ENCODE results near the gene PAXIP1. TPM values are rescaled to one million over a fixed set of nuclear protein-coding genes. Genes with fewer than 3 reads are reported as not detected.
"Not testable (repeated sequence)": the region's sequence is repeated elsewhere in the genome, so short reads cannot be mapped to it uniquely, and the experiment has no call there.

The PAXIP1 gene
- total RNA-seq, 1 donor from 2014 or later = 38.9 TPM

DNA sequence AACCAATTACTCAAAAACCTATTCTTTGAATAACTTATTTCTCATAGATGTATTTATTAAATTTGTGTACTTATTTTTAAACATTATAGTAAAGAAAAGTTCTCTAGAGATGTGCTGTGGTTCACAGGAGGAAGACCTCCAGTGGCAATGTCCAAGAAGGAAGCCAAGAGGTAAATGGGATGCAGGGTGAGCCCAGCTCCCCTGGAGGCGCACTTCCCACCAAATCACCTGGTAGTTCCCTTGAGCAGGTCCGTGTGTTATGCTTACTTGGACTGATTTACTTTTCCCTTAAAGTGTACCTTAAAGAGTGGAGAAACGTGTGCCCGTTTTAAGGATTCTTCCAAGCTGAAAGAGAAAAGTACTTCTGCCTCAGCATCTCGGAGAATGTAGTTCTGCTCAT lies 55.3 kb downstream of the PAXIP1 start:
- no peaks in the 10 kb centered on the region for H3K9me3 Mint-ChIP-seq
- H3K36me3 Mint-ChIP-seq (ENCODE audit: low read depth) = peaks cover 55% of the 10 kb centered on the region
- H3K27me3 Mint-ChIP-seq = no peaks in the 10 kb centered on the region
- H3K27ac Mint-ChIP-seq = no peak overlapping the region
- intact Hi-C loops (cut with micrococcal nuclease) = no loop called here
- no peak overlapping the region for H3K4me3 Mint-ChIP-seq
- no peak for DNase-seq
- H3K4me1 Mint-ChIP-seq = no peaks in the 10 kb centered on the region

DNA sequence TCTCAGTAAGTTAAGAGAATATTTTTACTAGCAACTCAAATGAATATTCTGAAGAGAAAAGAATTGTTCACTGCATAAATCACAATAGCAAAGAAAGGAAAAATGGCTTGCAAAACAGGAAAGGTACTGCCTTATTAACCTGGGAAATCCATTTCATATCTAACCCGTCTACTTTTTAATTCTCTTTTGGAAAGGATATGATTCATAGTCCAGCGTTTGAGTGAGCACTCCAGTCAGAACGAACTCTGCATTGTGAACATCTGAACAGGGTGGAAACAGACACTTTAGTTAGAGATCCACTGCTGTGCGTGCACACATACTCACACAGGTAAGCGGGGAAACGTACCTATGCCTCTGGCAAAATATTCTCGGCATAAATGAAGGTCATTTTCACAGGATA lies 56.8 kb downstream of the PAXIP1 start:
- Mint-ChIP-seq H3K27me3 (no peaks in the 10 kb centered on the region), H3K4me1 (no peaks in the 10 kb centered on the region), H3K36me3 (ENCODE audit: low read depth) (peaks cover 53% of the 10 kb centered on the region), H3K27ac (no peak overlapping the region), H3K4me3 (no peak overlapping the region), H3K9me3 (no peaks in the 10 kb centered on the region)
- intact Hi-C loops (cut with micrococcal nuclease) = no loop called here
- DNase-seq = no peak

- no peak overlapping the region for H3K4me3 Mint-ChIP-seq
- no peak for DNase-seq
- H3K4me1 Mint-ChIP-seq = peaks cover 2% of the 10 kb centered on the region
- H3K27ac Mint-ChIP-seq = no peak overlapping the region
- no peaks in the 10 kb centered on the region for H3K9me3 Mint-ChIP-seq
- H3K36me3 Mint-ChIP-seq (ENCODE audit: low read depth) = peaks cover 47% of the 10 kb centered on the region
- H3K27me3 Mint-ChIP-seq = no peaks in the 10 kb centered on the region
- intact Hi-C loops (cut with micrococcal nuclease) = no loop called here
These were observed 59.0 kb downstream of the PAXIP1 start for GRCh38 chr7:154943906-154944305.

GRCh38 chr7:154942691-154943090 lies 60.2 kb downstream of the PAXIP1 start:
- peaks cover 4% of the 10 kb centered on the region for H3K9me3 Mint-ChIP-seq
- H3K27ac Mint-ChIP-seq = no peak overlapping the region
- H3K27me3 Mint-ChIP-seq = no peaks in the 10 kb centered on the region
- H3K4me3 Mint-ChIP-seq = no peak overlapping the region
- intact Hi-C loops (cut with micrococcal nuclease) = no loop called here
- H3K36me3 Mint-ChIP-seq (ENCODE audit: low read depth) = peaks cover 45% of the 10 kb centered on the region
- peaks cover 2% of the 10 kb centered on the region for H3K4me1 Mint-ChIP-seq
- no peak for DNase-seq

DNA sequence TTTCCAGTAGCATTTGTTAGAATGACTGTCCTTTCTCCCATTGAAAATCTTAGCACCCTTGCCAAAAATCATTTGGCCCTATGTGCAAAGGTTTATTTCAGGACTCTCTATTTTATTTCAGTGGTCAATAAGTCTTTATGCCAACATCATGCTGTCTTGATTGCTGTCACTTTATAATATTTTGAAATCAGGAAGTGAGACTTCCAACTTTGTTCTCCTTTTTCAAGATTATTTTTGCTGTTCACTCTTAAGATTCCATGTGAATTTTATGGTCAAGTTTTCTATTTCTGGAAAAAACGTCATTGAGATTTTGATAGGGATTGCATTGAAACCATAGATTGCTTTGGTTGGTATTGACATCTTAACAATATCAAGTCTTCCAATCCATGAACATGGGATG lies 65.1 kb downstream of the PAXIP1 start:
- intact Hi-C loops (cut with micrococcal nuclease) = no loop called here
- peaks cover 2% of the 10 kb centered on the region for H3K4me1 Mint-ChIP-seq
- H3K27me3 Mint-ChIP-seq = no peaks in the 10 kb centered on the region
- peaks cover 14% of the 10 kb centered on the region for H3K9me3 Mint-ChIP-seq
- no peak overlapping the region for H3K27ac Mint-ChIP-seq
- no peak overlapping the region for H3K4me3 Mint-ChIP-seq
- H3K36me3 Mint-ChIP-seq (ENCODE audit: low read depth) = peaks cover 32% of the 10 kb centered on the region
- DNase-seq = no peak

GRCh38 chr7:154934353-154934952 lies 68.5 kb downstream of the PAXIP1 start:
- H3K4me1 Mint-ChIP-seq; intact Hi-C loops (cut with micrococcal nuclease); H3K27ac Mint-ChIP-seq; H3K4me3 Mint-ChIP-seq; H3K27me3 Mint-ChIP-seq: not testable (repeated sequence)
- peaks cover 22% of the 10 kb centered on the region for H3K36me3 Mint-ChIP-seq (ENCODE audit: low read depth)
- peaks cover 14% of the 10 kb centered on the region for H3K9me3 Mint-ChIP-seq
- DNase-seq = peak; percentile 51

DNA sequence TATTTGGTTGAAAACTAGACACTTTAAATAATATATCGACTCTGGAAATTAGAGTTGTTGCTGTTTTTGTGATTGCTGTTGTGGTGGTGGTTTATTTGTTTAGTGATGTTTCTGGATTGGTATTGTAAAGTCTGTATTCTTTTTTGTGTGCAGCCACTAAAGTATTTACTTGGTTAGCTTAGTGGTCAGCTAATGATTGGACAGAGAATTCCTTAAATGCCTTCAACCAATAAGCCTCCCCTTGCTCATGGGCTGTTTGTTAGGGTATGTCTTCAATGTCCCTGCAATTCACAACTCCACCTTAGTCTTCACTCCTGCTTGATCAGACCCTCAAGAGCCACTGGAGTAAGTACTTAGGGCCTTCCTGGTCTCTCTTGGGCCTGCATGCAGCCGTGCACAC lies 71.0 kb downstream of the PAXIP1 start:
- H3K36me3 Mint-ChIP-seq (ENCODE audit: low read depth) = peaks cover 19% of the 10 kb centered on the region
- no peak overlapping the region for H3K4me3 Mint-ChIP-seq
- intact Hi-C loops (cut with micrococcal nuclease) = no loop called here
- peaks cover 3% of the 10 kb centered on the region for H3K27me3 Mint-ChIP-seq
- no peak overlapping the region for H3K27ac Mint-ChIP-seq
- peaks cover 20% of the 10 kb centered on the region for H3K4me1 Mint-ChIP-seq
- DNase-seq = no peak
- peaks cover 10% of the 10 kb centered on the region for H3K9me3 Mint-ChIP-seq

DNA sequence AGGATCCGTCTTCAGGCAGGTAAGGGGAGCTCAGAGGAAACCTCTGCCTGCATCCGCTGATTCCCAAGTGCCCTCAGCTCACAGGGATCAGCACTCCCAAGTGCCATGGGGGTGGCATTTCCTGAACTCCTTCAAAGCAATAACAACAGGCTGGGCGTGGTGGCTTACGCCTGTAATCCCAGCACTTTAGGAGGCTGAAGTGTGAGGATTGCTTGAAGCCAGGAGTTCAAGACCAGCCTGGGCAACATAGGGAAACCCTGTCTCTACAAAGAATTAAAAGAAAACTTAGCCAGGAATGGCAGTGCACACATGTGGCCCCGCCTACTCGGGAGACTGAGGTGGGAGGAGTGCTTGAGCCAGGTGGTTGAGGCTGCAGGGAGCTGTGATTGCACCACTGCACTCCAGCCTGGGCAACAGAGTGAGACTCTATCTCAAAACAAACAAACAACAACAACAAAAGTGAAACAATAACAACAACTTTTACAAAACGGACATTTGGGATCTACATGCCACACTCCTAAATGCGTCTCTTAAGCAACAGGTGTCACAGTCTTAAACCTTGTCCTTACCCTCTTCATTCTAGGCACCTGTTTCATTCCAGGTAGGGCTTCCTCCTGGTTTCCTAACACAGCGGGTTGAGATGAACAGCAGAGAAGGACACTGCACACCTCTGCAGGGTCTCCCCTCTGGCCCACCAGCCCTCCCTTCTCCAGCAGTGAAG lies 73.8 kb downstream of the PAXIP1 start:
- Mint-ChIP-seq H3K27me3 (peaks cover 17% of the 10 kb centered on the region), H3K4me3 (peak overlapping the region; percentile 96), H3K36me3 (ENCODE audit: low read depth) (peaks cover 7% of the 10 kb centered on the region), H3K27ac (peak overlapping the region; percentile 96), H3K9me3 (no peaks in the 10 kb centered on the region), H3K4me1 (peaks cover 20% of the 10 kb centered on the region)
- DNase-seq = no peak
- intact Hi-C loops (cut with micrococcal nuclease) = loop anchor here (10.0 kb wide), 2 partner anchors 606 to 836 kb away; no protein-coding TSS in a partner anchor

DNA sequence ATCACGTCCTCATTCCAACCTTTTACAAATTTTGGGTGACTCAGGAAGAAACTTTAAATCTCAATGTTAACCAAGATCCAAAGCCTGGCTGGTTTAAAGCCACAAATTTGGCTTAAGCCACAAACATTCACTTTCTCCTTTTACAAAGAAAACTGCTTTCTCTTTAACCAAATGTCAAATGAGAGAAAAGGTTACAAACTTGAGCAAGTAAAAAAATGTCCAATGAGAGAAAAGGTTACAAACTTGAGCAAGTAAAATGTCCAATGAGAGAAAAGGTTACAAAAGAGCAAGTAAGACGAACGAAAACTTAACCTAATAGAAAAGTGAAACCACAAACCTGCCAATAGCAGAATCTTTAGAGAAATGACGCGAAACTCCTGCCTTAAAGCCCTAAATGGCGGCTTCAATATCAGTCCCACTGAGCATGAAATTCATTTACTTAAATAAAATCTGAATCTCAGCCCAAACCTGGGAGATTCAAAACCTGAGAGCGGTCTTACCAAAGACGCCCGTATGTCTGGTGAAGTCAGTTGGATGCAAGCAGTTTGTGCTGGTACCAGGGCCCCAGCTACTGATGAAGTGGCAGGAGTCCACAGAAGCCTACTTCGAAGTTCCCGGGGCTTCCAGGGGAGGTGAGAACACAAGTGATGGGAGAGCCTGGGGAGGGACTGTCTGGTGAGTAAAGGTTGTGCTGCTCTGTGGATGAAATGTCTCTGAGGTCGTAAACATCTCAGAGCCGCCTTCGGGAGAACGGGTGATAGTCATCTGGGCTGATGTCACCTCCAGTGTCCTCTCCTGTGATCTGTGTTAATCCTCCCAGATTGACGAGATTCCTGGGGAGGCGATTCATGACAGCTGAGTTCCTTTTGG lies 74.6 kb downstream of the PAXIP1 start:
- intact Hi-C loops (cut with micrococcal nuclease) = loop anchor here (1.0 to 10.0 kb wide), 5 partner anchors 75 to 836 kb away; partner anchors contain the start of gene PAXIP1
- Mint-ChIP-seq H3K36me3 (ENCODE audit: low read depth) (peaks cover 2% of the 10 kb centered on the region), H3K27me3 (peaks cover 20% of the 10 kb centered on the region), H3K9me3 (no peaks in the 10 kb centered on the region), H3K27ac (peak overlapping the region; percentile 96), H3K4me1 (peaks cover 20% of the 10 kb centered on the region), H3K4me3 (peak overlapping the region; percentile 96)
- peak; percentile 87 for DNase-seq

- intact Hi-C loops (cut with micrococcal nuclease) = loop anchor here (1.0 to 10.0 kb wide), 9 partner anchors 15 to 837 kb away; partner anchors contain the start of genes HTR5A and PAXIP1
- Mint-ChIP-seq H3K36me3 (ENCODE audit: low read depth) (no peaks in the 10 kb centered on the region), H3K4me3 (peak overlapping the region; percentile 96), H3K27ac (peak overlapping the region; percentile 96), H3K27me3 (peaks cover 25% of the 10 kb centered on the region), H3K4me1 (peaks cover 20% of the 10 kb centered on the region), H3K9me3 (no peaks in the 10 kb centered on the region)
- peak; percentile 92 for DNase-seq
These were observed 75.2 kb downstream of the PAXIP1 start for GRCh38 chr7:154927624-154928125.

- not testable (repeated sequence) for H3K27ac Mint-ChIP-seq; H3K36me3 Mint-ChIP-seq (ENCODE audit: low read depth); H3K4me1 Mint-ChIP-seq; H3K4me3 Mint-ChIP-seq; H3K9me3 Mint-ChIP-seq; DNase-seq
- intact Hi-C loops (cut with micrococcal nuclease) = loop anchor here (10.0 kb wide), 2 partner anchors 612 to 842 kb away; no protein-coding TSS in a partner anchor
- peaks cover 27% of the 10 kb centered on the region for H3K27me3 Mint-ChIP-seq
These were observed 80.5 kb downstream of the PAXIP1 start for GRCh38 chr7:154922472-154922871.

GRCh38 chr7:154919344-154920225 lies 83.3 kb downstream of the PAXIP1 start:
- H3K27ac Mint-ChIP-seq = no peak overlapping the region
- H3K4me1 Mint-ChIP-seq = no peaks in the 10 kb centered on the region
- H3K9me3 Mint-ChIP-seq = no peaks in the 10 kb centered on the region
- H3K36me3 Mint-ChIP-seq (ENCODE audit: low read depth) = no peaks in the 10 kb centered on the region
- H3K4me3 Mint-ChIP-seq = no peak overlapping the region
- DNase-seq = no peak
- peaks cover 18% of the 10 kb centered on the region for H3K27me3 Mint-ChIP-seq
- intact Hi-C loops (cut with micrococcal nuclease) = loop anchor here (10.0 kb wide), 2 partner anchors 615 to 845 kb away; no protein-coding TSS in a partner anchor

- Mint-ChIP-seq H3K4me1 (peaks cover 2% of the 10 kb centered on the region), H3K27me3 (peaks cover 16% of the 10 kb centered on the region), H3K36me3 (ENCODE audit: low read depth) (no peaks in the 10 kb centered on the region), H3K4me3 (no peak overlapping the region), H3K27ac (no peak overlapping the region), H3K9me3 (no peaks in the 10 kb centered on the region)
- DNase-seq = no peak
- intact Hi-C loops (cut with micrococcal nuclease) = no loop called here
These were observed 84.2 kb downstream of the PAXIP1 start for GRCh38 chr7:154918741-154919140.
